COLO668 (cell line): ENCODE measurements around the gene PYROXD2.

ENCODE experiments used
- DNase-seq: peaks from one replicate; lab custom pipeline; 2025; ENCODE audit not compliant: unreplicated experiment; lab: John Stamatoyannopoulos, UW

PYROXD2 gene

DNA sequence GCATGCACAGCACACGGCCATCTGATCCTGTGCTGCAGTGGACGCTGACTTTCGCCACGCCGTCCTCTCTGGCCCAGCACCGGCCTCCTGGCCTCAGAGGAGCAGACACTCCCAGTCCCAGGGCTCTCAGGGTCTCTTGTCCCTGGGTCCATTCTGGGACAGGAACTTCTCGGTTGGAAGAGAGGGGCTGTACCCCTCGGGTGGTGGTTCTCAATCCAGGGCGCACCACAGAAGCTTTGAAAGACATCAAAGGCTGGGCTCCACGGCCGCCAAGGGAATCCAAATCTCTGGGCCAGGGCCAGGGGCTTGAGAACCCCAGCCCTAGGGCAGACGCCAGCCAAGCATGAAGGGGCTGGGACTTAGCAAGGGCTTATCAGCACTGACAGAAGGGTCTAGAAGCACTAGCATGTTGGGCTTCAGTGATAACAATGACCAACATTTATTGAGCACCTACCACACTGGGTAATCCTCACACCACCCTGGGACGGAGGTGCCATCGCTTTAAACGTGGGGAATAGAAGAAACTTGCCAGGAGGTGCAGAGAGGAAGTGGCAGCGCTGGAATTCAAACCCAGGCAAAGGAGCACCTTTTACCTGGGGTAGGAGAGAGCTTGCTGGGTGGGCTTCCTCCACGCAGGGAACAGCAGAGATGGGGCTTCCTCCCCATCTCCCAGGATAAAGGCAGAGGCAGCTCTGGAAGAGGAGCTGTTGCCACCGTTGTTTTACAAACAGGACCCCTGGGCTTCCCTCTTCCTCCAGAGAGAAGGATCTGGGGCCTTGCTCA lies 1.8 kb upstream of the PYROXD2 start:
- no peak for DNase-seq

DNA sequence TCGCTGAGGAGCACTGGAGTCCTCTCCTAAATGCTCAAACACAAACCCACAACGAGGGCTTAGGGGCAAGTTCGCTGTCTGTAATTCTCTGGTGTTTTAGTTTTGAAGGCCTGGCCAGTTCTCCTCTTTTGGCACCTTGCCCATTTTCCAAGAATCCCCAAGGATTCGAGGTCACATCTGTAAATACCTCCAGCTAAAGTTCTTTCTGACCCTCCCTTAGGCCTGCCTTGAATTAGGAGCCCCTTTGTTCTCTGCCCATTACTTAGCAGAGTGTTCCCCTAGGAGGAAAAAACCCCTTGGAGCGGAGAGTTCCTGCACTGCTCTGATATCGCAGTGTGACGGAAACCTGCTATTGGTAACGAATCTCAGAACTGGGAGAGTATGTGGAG lies 743 bp upstream of the PYROXD2 start:
- DNase-seq: no peak

DNA sequence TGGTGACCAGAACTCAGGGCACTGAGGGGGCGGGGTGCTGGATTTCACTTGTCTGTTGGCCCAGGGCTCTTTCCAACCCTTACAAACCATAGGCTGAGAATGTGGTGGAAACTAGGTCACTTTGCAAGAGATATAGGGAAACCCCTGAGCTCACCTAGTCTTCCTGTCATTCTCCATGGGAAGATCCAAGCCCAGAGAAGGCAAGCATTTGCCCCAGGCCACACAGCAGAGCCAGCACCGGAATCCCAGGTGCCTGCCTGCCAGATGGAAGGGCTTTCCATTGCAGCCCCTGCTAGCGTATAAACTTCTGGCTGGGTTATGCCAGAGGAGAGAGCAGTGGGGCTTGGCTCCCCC lies 427 bp downstream of the PYROXD2 start:
- no peak for DNase-seq

DNA sequence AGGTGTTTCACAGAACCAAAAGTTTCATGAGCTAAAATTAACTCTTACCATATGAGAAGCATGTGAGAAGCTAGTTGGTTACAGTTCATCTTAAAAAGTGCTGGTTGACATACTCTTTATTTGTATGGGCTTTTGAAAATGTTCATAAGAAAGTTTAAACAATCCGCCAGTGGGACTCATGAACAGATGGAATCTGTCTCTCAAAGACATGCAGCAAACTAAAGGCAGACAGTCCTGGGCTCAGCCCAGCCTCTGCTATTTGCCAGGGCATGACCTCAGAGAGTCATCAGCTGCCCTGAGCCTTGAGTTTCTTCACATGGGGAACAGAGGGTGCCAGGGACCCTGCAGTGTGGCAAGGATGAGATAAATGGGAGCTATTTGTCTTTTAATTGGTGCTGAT lies 3.2 kb downstream of the PYROXD2 start:
- no peak for DNase-seq

DNA sequence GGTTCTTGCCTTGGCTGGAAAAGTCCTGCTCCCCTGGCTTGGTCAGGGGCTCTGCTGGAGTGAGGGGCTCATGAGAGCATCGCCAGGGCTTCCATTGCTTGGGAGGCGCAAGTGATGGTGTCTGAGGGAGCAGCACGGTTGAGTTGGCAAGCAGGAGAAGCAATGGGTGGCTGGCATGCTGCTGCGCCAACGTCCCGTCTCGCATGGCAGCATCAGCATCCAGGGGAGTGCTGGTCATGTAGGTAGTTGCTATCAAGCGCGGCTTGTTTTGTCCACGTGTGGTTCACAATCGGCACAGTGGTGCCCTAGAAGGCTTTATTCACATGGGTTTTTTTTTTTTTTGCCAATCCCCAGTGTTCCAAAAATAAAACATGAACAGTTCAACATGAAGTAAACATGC lies 3.8 kb downstream of the PYROXD2 start:
- DNase-seq: no peak

- DNase-seq: no peak
Observed at GRCh38 chr10:98410759-98411158, 4.2 kb downstream of the PYROXD2 start.

DNA sequence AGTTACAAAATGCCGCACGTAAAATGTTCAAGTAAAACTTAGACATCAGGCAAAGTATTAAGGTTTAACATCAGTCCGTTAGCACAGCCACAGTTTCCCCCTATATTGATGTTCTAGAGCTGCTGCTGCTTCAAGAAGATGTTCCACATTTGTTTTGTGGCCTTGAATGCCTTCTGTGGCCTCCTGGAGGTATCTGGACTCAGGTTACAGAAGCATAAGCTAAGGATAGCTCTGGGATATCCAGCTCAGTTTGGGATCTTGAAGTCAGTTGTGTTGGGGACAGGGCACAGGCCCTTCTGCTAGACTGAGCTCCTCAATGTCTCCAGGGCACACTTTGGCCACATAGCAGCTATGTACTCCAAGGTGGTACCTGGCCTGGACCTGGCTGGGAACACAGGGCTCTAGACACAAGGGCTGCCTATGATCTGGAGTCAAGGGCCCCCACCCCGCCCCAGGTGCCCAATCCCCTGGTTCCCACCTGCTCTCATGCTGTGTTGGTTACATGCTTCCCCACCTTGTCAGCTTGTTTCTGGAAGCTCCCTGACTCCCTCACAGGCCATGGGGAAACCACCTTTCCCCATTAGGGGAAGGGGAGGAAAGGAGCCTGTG lies 4.7 kb downstream of the PYROXD2 start:
- DNase-seq: no peak

GRCh38 chr10:98408799-98409198 lies 6.2 kb downstream of the PYROXD2 start:
- DNase-seq: no peak

- no peak for DNase-seq
Observed at GRCh38 chr10:98407744-98408241, 7.2 kb downstream of the PYROXD2 start.

- no peak for DNase-seq
Observed at GRCh38 chr10:98407017-98407743, 7.8 kb downstream of the PYROXD2 start.

GRCh38 chr10:98405422-98405821 lies 9.6 kb downstream of the PYROXD2 start:
- no peak for DNase-seq

DNA sequence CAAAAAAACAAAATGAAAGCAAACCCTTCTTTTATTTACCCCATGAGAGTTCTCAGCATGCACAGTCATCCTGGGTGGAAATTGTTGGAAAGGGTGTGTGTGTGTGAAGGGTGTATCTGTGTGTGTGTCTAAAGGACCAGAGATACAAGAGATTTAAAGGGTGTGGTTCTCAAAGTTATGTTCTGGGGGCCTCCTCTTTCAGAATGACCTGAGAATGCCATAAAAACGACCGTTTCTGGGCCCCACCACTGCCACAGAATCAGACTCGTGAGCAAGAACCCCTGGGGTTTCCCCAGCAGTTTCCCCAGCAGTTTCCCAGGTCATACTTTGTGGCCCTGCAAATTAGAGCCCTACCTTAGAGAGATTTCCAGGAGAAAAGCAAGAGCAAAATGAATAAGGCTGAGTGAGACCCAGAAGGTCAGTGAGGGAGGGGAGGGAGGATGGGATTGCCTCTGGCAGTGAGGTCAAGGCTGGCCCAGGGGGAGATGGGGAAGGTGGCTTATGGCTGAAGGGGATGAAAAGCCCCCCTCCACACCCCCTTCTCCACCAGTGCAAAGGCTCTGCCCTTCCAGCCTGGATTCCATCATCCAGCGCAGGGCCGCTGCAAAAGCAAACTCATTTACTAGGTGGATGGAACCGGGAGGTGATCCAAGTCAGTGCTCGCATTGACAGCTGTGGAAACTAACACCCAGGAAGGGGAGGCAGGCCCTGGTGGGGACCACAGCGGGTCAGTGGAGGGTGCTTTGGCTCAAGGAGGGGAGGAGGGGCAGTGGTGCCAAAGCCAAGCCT lies 10.2 kb downstream of the PYROXD2 start:
- DNase-seq: no peak

- DNase-seq: no peak
Observed at GRCh38 chr10:98403812-98404504, 11.0 kb downstream of the PYROXD2 start.

- DNase-seq: no peak
Observed at GRCh38 chr10:98402931-98403718, 11.9 kb downstream of the PYROXD2 start.

DNA sequence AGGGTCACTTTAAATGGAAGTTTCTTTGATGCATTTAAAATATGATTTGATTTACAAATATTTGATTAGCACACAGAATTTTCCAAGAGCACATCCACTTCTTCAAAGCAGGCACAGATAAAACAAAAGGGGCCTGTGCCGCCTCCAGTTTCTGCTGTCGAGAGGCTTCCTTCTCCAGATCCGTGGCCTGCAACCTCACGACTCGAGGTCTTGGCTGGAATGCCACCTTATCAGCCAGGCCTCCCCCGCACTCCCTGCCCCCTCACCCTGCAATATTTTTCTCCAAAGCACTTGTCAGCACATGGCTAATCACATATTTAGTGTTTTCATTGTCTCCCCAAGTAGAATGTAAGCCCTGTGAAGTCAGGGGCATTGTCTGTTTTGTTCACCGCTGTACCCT lies 12.5 kb downstream of the PYROXD2 start:
- DNase-seq: no peak

DNA sequence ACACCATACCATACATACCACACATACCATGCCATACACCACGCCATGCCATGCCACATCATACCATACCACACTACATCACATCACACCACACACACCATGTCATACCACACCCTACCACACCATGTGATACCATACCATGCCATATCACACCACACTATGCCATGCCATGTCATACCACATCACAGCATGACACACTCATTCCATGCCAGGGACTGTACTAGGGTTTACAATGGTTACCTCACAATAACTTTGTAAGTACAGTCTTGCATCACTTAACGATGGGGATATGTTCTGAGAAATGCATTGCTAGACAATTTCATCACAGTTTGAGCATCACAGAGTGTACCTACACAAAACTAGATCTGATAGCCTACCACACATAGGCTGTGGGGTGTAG lies 14.5 kb downstream of the PYROXD2 start:
- no peak for DNase-seq

GRCh38 chr10:98399784-98400183 lies 15.2 kb downstream of the PYROXD2 start:
- no peak for DNase-seq

- DNase-seq: no peak
Observed at GRCh38 chr10:98397089-98397600, 17.8 kb downstream of the PYROXD2 start.
